HL-60 (cell line): ENCODE data around the gene APOA4.

ENCODE experiments used
- DNase-seq, 2 experiments: peaks; one replicate each; pipeline ENCODE4 v3.0.0-alpha.2; 2010 to 2020; ENCODE audit warnings: low read depth in 1 of 2, low spot score in 1 of 2
- H3K27ac ChIP-seq: fragments of 250-450 bp; sonication (Bioruptor Pico); replicated peaks from 2 replicates; pipeline ENCODE4 v1.5.1; 2020; ENCODE audit warnings: mild to moderate bottlenecking, moderate library complexity
- H3K27me3 ChIP-seq: fragments of 250-450 bp; sonication (Bioruptor Pico); 2 replicates; pipeline ENCODE4 v1.5.1; 2021; ENCODE audit warnings: mild to moderate bottlenecking, moderate library complexity; ENCODE audit not compliant: insufficient read depth, poor library complexity, severe bottlenecking
- H3K4me3 ChIP-seq: replicated peaks from 2 replicates; pipeline ENCODE4 v1.5.1; 2011; ENCODE audit warnings: mild to moderate bottlenecking, control low read depth, low read length; ENCODE audit not compliant: insufficient read depth
- GABPA ChIP-seq: IDR thresholded peaks from 2 replicates; pipeline ENCODE4 v1.6.1; 2012; ENCODE audit warnings: low read depth
- POLR2AphosphoS5 ChIP-seq: IDR thresholded peaks from 2 replicates; pipeline ENCODE4 v1.6.1; 2012; ENCODE audit warnings: low read depth
- SPI1 ChIP-seq: IDR thresholded peaks from 2 replicates; pipeline ENCODE4 v1.6.1; 2012; ENCODE audit warnings: low read depth, mild to moderate bottlenecking, borderline replicate concordance
- TF ChIP-seq, protein P1 (sequence below): IDR thresholded peaks from 2 replicates; pipeline ENCODE4 v1.6.1; 2012; ENCODE audit warnings: low read depth; ENCODE audit not compliant: insufficient replicate concordance
- TF ChIP-seq, protein P2 (sequence below): IDR thresholded peaks from one replicate; pipeline ENCODE4 v1.5.1; 2011; ENCODE audit warnings: low read length, control low read depth, inconsistent platforms; ENCODE audit not compliant: insufficient read depth

APOA4 gene

DNA sequence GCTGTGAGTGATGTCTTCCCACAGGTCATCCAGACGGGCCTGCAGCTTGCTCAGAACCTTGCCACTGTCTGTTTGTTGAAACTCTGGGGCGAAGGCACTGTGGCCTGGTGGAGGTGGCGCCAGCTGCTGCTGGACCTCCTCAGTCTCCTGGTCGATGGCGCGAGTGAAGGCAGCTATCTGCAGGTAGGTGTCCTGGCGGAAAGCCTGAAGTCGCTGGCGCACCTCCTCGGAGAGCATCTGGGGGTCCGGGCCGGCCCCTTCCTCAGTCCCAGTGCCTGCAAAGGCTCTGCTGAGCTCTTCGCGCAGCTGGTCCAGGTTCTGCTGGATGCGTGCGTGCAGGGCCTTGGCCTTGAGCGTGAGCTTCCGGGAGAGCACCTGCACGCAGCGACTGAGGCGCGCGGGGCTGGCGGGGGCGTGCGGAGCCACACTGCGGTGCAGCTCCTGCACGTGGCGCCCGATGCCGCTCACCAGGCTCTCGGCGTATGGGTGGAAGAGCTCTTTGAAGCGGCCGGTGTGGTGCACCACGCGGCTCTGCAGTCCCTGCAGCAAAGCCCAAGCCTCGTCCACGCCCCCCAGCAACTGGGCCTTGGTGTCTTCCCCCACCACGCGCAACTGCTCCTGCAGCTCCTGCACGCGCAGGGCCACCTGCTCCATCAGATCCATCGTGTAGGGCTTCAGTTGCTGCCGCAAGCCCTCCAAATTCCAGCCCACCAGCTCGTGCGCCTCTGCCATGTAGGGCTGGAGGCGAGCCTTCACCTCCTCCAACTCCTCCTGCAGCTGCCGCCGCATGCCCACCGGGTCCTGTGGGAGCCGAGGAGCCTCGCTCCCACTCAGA lies 32.7 kb downstream of the APOA4 start:
- H3K27ac ChIP-seq = no peak overlapping the region
- TF ChIP-seq GABPA (no peak), SPI1 (no peak), POLR2AphosphoS5 (no peak)
- TF ChIP-seq, protein P1, sequence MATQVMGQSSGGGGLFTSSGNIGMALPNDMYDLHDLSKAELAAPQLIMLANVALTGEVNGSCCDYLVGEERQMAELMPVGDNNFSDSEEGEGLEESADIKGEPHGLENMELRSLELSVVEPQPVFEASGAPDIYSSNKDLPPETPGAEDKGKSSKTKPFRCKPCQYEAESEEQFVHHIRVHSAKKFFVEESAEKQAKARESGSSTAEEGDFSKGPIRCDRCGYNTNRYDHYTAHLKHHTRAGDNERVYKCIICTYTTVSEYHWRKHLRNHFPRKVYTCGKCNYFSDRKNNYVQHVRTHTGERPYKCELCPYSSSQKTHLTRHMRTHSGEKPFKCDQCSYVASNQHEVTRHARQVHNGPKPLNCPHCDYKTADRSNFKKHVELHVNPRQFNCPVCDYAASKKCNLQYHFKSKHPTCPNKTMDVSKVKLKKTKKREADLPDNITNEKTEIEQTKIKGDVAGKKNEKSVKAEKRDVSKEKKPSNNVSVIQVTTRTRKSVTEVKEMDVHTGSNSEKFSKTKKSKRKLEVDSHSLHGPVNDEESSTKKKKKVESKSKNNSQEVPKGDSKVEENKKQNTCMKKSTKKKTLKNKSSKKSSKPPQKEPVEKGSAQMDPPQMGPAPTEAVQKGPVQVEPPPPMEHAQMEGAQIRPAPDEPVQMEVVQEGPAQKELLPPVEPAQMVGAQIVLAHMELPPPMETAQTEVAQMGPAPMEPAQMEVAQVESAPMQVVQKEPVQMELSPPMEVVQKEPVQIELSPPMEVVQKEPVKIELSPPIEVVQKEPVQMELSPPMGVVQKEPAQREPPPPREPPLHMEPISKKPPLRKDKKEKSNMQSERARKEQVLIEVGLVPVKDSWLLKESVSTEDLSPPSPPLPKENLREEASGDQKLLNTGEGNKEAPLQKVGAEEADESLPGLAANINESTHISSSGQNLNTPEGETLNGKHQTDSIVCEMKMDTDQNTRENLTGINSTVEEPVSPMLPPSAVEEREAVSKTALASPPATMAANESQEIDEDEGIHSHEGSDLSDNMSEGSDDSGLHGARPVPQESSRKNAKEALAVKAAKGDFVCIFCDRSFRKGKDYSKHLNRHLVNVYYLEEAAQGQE = no peak
- TF ChIP-seq, protein P2, sequence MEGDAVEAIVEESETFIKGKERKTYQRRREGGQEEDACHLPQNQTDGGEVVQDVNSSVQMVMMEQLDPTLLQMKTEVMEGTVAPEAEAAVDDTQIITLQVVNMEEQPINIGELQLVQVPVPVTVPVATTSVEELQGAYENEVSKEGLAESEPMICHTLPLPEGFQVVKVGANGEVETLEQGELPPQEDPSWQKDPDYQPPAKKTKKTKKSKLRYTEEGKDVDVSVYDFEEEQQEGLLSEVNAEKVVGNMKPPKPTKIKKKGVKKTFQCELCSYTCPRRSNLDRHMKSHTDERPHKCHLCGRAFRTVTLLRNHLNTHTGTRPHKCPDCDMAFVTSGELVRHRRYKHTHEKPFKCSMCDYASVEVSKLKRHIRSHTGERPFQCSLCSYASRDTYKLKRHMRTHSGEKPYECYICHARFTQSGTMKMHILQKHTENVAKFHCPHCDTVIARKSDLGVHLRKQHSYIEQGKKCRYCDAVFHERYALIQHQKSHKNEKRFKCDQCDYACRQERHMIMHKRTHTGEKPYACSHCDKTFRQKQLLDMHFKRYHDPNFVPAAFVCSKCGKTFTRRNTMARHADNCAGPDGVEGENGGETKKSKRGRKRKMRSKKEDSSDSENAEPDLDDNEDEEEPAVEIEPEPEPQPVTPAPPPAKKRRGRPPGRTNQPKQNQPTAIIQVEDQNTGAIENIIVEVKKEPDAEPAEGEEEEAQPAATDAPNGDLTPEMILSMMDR = no peak
- H3K4me3 ChIP-seq = no peak overlapping the region
- DNase-seq = no peak
- H3K27me3 ChIP-seq = no peaks in the 10 kb centered on the region

DNA sequence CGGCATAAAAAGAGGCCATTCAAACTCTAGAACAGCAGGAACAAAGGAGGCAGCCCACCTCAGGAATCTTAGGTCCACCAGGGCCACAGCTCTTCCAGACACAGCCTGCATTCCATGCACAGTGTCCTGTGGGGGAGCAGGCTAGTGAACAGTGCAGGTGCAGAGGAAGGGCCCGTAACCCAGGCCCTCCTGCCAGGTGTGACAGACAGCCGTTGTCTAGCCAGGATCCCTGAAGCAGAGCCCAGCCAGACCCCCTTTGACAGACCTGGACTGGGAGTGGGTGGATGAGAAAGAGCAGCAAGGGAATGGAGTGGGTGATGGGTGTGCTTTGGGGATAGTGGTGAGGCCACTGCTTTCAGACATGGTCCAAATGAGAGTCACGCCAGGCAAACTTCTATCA lies 34.1 kb downstream of the APOA4 start:
- no peak overlapping the region for H3K27ac ChIP-seq
- DNase-seq = no peak
- no peaks in the 10 kb centered on the region for H3K27me3 ChIP-seq
- no peak overlapping the region for H3K4me3 ChIP-seq
- TF ChIP-seq SPI1 (no peak), GABPA (no peak), POLR2AphosphoS5 (no peak)
- TF ChIP-seq, protein P2 = no peak
- TF ChIP-seq, protein P1 = no peak

DNA sequence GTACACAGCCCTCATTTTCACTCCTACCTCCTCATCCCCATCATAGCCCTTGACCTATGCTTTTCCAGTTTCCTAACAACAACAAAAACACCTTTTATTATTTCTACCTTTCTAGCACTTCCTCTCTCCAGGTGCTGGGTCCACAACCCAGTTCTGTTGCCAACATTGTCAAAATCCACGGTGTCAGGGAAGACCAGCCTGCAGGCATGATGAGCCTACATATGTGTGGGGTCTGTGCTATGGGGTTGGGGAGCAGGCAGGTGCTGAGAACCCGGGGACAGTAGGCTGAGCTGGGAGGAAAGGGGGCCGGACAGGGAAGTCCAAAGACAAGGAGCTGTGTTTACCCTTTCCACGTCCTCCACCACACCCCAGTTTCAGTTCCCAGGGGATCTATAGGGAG lies 34.6 kb downstream of the APOA4 start:
- peak; percentile 34; the same call in 1 of the 2 replicates for TF ChIP-seq SPI1
- no peak for TF ChIP-seq GABPA
- peak overlapping the region; percentile 92 for H3K4me3 ChIP-seq
- H3K27ac ChIP-seq = no peak overlapping the region; the same call in 1 of the 2 replicates
- no peaks in the 10 kb centered on the region for H3K27me3 ChIP-seq
- no peak for DNase-seq

DNA sequence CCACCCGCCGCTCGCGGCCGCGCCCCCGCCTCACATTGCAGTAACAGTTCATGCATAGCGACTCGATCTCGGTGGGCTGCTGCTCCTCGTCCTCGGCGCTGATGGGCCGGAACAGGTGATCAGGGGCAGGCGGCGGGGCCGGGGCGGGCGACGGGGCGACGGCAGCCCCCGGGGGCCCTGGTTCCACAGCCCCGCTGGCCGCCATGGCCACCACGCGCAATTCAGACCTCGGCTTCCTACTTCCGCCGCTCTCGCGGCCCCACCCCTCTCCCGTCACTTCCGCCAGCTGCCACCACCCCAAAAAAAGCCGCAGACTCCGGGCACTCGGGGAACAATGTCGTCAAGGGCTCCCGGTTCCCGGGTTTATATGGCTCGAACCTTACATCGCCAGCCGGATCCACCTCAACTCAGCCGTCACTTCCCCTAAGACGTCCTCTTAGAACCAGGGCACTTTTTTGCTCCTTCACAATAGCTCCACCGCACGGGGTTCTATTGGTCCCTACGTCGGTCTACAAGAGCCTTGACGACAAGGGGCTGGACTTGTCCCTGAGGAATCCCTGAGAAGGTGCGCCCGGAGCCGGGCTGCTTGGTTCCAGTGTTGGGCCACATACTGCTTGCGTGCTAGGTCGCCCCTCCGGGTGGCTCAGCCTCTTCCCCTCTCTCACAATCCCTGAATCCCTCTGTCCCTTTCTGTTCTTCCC lies 35.2 kb downstream of the APOA4 start, which contains the start of gene ZPR1:
Gene ZPR1, minus strand, starts transcription at position 238 of the 701 bp plus-strand sequence. Its CDS starts 33 bp downstream, at position 205.
- Histone ChIP-seq H3K27me3 (no peaks in the 10 kb centered on the region), H3K27ac (peak within 1 kb of the TSS; percentile 70), H3K4me3 (peak within 1 kb of the TSS; percentile 92)
- peak; percentile 59 to 81 for DNase-seq
- TF ChIP-seq GABPA (peak; percentile 82), POLR2AphosphoS5 (peak; percentile 74; the same call in 1 of the 2 replicates)
- TF ChIP-seq, protein P2 = no peak
